SU-DHL-6 (cell line): ENCODE measurements around the gene BBS1.

Source experiments
- H2AFZ ChIP-seq: fragments of 200-600 bp; sonication (generic); 2 replicates; pipeline ENCODE4 v1.6.1; 2014; ENCODE audit warnings: low read depth, mild to moderate bottlenecking, moderate library complexity, mixed read lengths, antibody characterized with exemption, low read length; ENCODE audit not compliant: severe bottlenecking
- H3F3A ChIP-seq: fragments of 200-600 bp; shearing (Covaris generic); 2 replicates; pipeline ENCODE4 v1.6.0; 2016; ENCODE audit warnings: antibody characterized with exemption, mild to moderate bottlenecking; ENCODE audit not compliant: insufficient read depth
- H3K27ac ChIP-seq: fragments of 200-600 bp; sonication (generic); 2 replicates; pipeline ENCODE4 v1.5.1; 2016; ENCODE audit warnings: low read depth, mild to moderate bottlenecking, low read length, moderate library complexity, mixed read lengths
- H3K27me3 ChIP-seq: fragments of 200-600 bp; sonication (generic), shearing (Covaris generic); 2 replicates; pipeline ENCODE4 v1.6.0; 2014; ENCODE audit warnings: mild to moderate bottlenecking, low read length
- H3K36me3 ChIP-seq: fragments of 200-600 bp; sonication (generic); 2 replicates; pipeline ENCODE4 v1.6.1; 2014; ENCODE audit warnings: mild to moderate bottlenecking, low read length, mixed read lengths
- H3K4me2 ChIP-seq: fragments of 300-600, 200-600 bp; shearing (Covaris generic), sonication (generic); 2 replicates; pipeline ENCODE4 v1.6.0; 2014; ENCODE audit warnings: low read length, low read depth, mild to moderate bottlenecking; ENCODE audit not compliant: poor library complexity, severe bottlenecking
- H3K4me3 ChIP-seq: fragments of 200-600 bp; sonication (generic); 2 replicates; pipeline ENCODE4 v1.5.1; 2014; ENCODE audit warnings: antibody characterized with exemption, low read length, mild to moderate bottlenecking, mixed read lengths; ENCODE audit not compliant: insufficient read depth, poor library complexity, severe bottlenecking
- H3K79me2 ChIP-seq: fragments of 200-600 bp; sonication (generic); 2 replicates; pipeline ENCODE4 v1.6.1; 2014; ENCODE audit warnings: mild to moderate bottlenecking, low read length, moderate library complexity; ENCODE audit not compliant: insufficient read depth
- H3K9ac ChIP-seq: fragments of 200-600 bp; sonication (generic); 2 replicates; pipeline ENCODE4 v1.7.0; 2014; ENCODE audit warnings: mild to moderate bottlenecking, low read length
- H3K9me2 ChIP-seq: fragments of 200-600 bp; sonication (generic); replicated peaks from 2 replicates; pipeline ENCODE4 v1.6.1; 2014; ENCODE audit warnings: low read length; ENCODE audit not compliant: insufficient read depth
- H3K9me3 ChIP-seq: fragments of 200-600 bp; sonication (generic); 2 replicates; pipeline ENCODE4 v1.6.1; 2014; ENCODE audit warnings: low read length, mixed read lengths; ENCODE audit not compliant: insufficient read depth
- H4K20me1 ChIP-seq: fragments of 200-600 bp; sonication (generic); 2 replicates; pipeline ENCODE4 v1.6.1; 2014; ENCODE audit warnings: low read depth, mild to moderate bottlenecking, antibody characterized with exemption, low read length, moderate library complexity, mixed read lengths
- EZH2phosphoT487 ChIP-seq: fragments of 200-600 bp; sonication (generic), shearing (Covaris generic); conservative IDR thresholded peaks from 2 replicates; pipeline ENCODE4 v1.6.1; 2018; ENCODE audit warnings: mild to moderate bottlenecking, antibody characterized with exemption, low read length, moderate library complexity, mixed read lengths
- TF ChIP-seq, protein P1 (sequence below): fragments of 200-600 bp; sonication (generic); IDR thresholded peaks from one replicate; pipeline ENCODE4 v1.5.1; 2017; ENCODE audit warnings: antibody characterized with exemption, mild to moderate bottlenecking, low read length, moderate library complexity; ENCODE audit not compliant: insufficient read depth, poor library complexity, severe bottlenecking

BBS1 gene

DNA sequence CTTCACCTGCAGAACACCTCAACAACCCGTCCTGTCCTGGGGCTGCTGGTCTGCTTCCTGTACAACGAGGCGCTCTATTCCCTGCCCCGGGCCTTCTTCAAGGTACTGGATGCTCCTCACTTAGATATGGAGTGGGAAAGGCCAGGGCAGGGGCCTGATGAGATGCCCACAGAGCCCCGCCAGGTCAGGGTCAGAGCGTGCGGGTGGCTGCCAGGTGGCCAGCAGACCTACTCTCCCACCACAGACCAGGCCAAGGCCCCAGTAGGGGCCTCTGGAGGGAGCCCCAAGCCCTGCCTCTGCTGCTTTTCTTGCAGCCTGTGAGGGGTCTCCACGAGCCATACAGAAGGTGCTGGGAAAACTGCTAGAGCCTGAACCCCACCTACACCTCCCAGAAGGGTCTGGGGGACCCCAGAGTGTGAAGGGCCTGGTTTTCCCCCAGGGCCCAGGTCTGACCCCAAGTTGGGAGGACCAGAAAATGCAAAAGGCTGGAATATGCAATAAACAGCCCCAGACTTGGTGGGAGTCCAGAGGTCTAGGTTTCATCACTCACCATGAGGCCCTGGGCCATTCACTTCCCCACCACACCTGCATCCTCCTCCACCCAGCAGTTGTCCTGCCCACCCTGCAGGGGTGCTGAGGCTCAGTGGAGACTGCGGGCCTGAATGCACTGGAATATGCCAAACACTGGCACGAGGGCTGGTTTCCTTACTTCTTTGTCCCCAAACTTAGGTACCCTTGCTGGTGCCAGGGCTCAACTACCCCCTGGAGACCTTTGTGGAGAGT, 20.7 kb downstream of the BBS1 start:
- H3K4me3 ChIP-seq = no peak overlapping the region
- no peaks in the 10 kb centered on the region for H3K9me3 ChIP-seq
- H3K79me2 ChIP-seq = no peaks in the 10 kb centered on the region
- no peaks in the 10 kb centered on the region for H3F3A ChIP-seq
- no peak overlapping the region for H2AFZ ChIP-seq
- H3K36me3 ChIP-seq = no peaks in the 10 kb centered on the region
- no peak overlapping the region for H3K27ac ChIP-seq
- no peaks in the 10 kb centered on the region for H3K9me2 ChIP-seq
- H3K27me3 ChIP-seq = no peaks in the 10 kb centered on the region
- H4K20me1 ChIP-seq = no peaks in the 10 kb centered on the region
- no peak for TF ChIP-seq EZH2phosphoT487
- TF ChIP-seq, protein P1, sequence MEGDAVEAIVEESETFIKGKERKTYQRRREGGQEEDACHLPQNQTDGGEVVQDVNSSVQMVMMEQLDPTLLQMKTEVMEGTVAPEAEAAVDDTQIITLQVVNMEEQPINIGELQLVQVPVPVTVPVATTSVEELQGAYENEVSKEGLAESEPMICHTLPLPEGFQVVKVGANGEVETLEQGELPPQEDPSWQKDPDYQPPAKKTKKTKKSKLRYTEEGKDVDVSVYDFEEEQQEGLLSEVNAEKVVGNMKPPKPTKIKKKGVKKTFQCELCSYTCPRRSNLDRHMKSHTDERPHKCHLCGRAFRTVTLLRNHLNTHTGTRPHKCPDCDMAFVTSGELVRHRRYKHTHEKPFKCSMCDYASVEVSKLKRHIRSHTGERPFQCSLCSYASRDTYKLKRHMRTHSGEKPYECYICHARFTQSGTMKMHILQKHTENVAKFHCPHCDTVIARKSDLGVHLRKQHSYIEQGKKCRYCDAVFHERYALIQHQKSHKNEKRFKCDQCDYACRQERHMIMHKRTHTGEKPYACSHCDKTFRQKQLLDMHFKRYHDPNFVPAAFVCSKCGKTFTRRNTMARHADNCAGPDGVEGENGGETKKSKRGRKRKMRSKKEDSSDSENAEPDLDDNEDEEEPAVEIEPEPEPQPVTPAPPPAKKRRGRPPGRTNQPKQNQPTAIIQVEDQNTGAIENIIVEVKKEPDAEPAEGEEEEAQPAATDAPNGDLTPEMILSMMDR = no peak
- no peak overlapping the region for H3K9ac ChIP-seq
- no peak overlapping the region for H3K4me2 ChIP-seq

DNA sequence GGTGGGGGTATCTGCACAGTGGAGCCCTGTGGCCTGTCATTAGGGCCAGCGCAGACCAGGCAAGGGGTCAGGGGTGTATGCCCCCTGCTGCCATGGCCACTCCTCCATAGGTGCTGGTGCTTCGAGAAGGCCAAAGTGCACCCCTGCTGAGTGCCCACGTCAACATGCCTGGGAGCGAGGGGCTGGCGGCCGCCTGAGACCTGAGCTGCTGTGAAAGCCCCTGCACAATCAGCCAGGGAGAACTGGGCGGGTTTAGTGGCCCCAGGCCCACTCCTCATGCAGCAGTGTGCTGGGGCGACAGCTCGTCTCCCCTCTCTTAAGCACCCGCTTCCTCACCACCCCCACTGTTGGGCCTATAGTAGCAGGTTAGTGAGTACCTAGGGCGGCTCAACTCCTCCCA, 21.4 kb downstream of the BBS1 start:
- Histone ChIP-seq H3K4me2 (no peak overlapping the region), H3K27ac (no peak overlapping the region), H2AFZ (no peak overlapping the region), H3K79me2 (no peaks in the 10 kb centered on the region), H3K36me3 (no peaks in the 10 kb centered on the region), H4K20me1 (no peaks in the 10 kb centered on the region), H3K27me3 (no peaks in the 10 kb centered on the region), H3F3A (no peaks in the 10 kb centered on the region), H3K4me3 (no peak overlapping the region), H3K9me3 (no peaks in the 10 kb centered on the region), H3K9me2 (no peaks in the 10 kb centered on the region), H3K9ac (no peak overlapping the region)
- no peak for TF ChIP-seq EZH2phosphoT487
- TF ChIP-seq, protein P1 = no peak

DNA sequence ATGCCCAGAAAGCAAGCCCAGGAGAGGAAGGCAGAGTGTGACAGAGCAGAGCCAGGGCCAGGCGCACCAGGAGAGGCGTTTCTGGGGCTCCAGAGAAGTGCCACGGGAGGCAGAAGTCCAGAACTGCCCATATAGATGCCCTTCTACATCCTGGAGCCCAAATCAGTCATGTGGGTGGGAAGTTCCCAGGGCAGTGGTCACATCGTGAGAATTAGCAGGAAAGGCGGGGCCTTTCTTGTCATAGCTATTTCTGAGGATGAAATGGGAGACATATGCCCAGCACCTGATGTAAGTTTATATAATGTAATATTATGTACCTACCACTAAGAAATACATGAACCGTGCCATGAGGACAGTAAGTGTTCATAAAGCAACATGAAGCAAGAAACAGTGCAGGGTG, 22.3 kb downstream of the BBS1 start:
- no peak overlapping the region for H2AFZ ChIP-seq
- H3K27me3 ChIP-seq = no peaks in the 10 kb centered on the region
- no peaks in the 10 kb centered on the region for H3K9me2 ChIP-seq
- no peaks in the 10 kb centered on the region for H3K36me3 ChIP-seq
- no peaks in the 10 kb centered on the region for H3F3A ChIP-seq
- no peaks in the 10 kb centered on the region for H3K9me3 ChIP-seq
- no peak overlapping the region for H3K9ac ChIP-seq
- H3K79me2 ChIP-seq = no peaks in the 10 kb centered on the region
- H3K4me2 ChIP-seq = no peak overlapping the region
- H4K20me1 ChIP-seq = no peaks in the 10 kb centered on the region
- no peak overlapping the region for H3K4me3 ChIP-seq
- no peak overlapping the region for H3K27ac ChIP-seq
- TF ChIP-seq, protein P1 = no peak
- TF ChIP-seq EZH2phosphoT487 = no peak
